ENCODE measurements around the gene ADGRL1.

GRCh38 chr19:14164082-14164481, 41.9 kb downstream of the ADGRL1 start:
- TF ChIP-seq CTCF (IDR thresholded peaks at IDR 0.05; ENCODE audit: insufficient read depth, low read length) (no peak), POLR2AphosphoS5 (IDR thresholded peaks at IDR 0.05; ENCODE audit: low read depth) (no peak), GABPA (IDR thresholded peaks at IDR 0.05; ENCODE audit: low read depth) (no peak), SPI1 (IDR thresholded peaks at IDR 0.05; ENCODE audit: borderline replicate concordance, low read depth) (no peak)

Measured in HL-60 (cell line).